ENCODE measurements around the gene SUMO4. TPM values are rescaled to one million over a fixed set of nuclear protein-coding genes. Genes with fewer than 3 reads are reported as not detected.

Gene SUMO4
- total and polyA plus RNA-seq, 3 experiments from 2014 or later, result 0.48 to 3.9 (median 3.7) TPM

GRCh38 chr6:149435919-149436586 is 36.0 kb downstream of the SUMO4 start:
- POLR2A ChIA-PET, result no interaction called here
- CTCF ChIA-PET, result interaction anchor here (0.9 to 1.2 kb wide), 2 partner anchors 354 to 408 kb away, joined by 3 to 4 read pairs; no protein-coding TSS in a partner anchor
- Histone ChIP-seq H3K9me3 (ENCODE audit: low read length) (no peaks in the 10 kb centered on the region), H3K27ac (ENCODE audit: low read depth, low read length) (no peak overlapping the region), H3K27me3 (ENCODE audit: insufficient read depth, low read length, poor library complexity, severe bottlenecking) (no peaks in the 10 kb centered on the region), H3K4me1 (ENCODE audit: insufficient read depth, low read length) (peaks cover 4% of the 10 kb centered on the region), H3K4me3 (ENCODE audit: low read length) (no peak overlapping the region), H3K36me3 (ENCODE audit: insufficient read depth, low read length) (no peaks in the 10 kb centered on the region)
- no peaks in the 10 kb centered on the region for H3K9me3 Mint-ChIP-seq
- H3K4me3 Mint-ChIP-seq, result no peak overlapping the region
- H3K36me3 Mint-ChIP-seq, result no peaks in the 10 kb centered on the region
- no peak overlapping the region for H3K27ac Mint-ChIP-seq
- H3K27me3 Mint-ChIP-seq, result peaks cover 0 to 1% of the 10 kb centered on the region in 2 donors
- peaks cover 5 to 15% (median 15%) of the 10 kb centered on the region in 3 donors for H3K4me1 Mint-ChIP-seq
- DNase-seq, result no peak

DNA sequence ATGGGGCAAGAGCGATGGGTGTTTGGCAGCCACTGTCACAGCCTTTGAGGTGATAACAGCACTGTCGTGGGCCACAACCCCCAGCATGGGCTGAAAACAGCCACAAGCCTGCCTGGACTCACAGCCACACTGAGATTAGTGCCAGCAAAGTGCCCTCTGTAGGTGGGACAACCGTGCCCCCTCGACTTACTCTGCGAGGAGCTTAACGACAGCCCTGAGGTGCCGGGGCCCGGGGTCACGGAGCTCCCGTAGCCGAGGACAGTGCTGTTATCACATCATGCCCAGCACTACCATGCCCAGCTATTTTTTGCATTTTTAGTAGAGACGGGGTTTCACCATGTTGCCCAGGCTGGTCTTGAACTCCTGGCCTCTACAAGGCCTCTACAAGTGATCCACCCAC is 36.6 kb downstream of the SUMO4 start:
- no peak overlapping the region for H3K27ac ChIP-seq (ENCODE audit: low read depth, low read length)
- Mint-ChIP-seq H3K9me3 (no peaks in the 10 kb centered on the region), H3K4me1 (peaks cover 5 to 15% (median 15%) of the 10 kb centered on the region in 3 donors), H3K27me3 (peaks cover 0 to 1% of the 10 kb centered on the region in 2 donors), H3K27ac (peak overlapping the region in 1 of 8 donors; percentile 70), H3K36me3 (no peaks in the 10 kb centered on the region), H3K4me3 (no peak overlapping the region)
- no peaks in the 10 kb centered on the region for H3K27me3 ChIP-seq (ENCODE audit: insufficient read depth, low read length, poor library complexity, severe bottlenecking)
- POLR2A ChIA-PET, result no interaction called here
- no peak overlapping the region for H3K4me3 ChIP-seq (ENCODE audit: low read length)
- H3K36me3 ChIP-seq (ENCODE audit: insufficient read depth, low read length), result no peaks in the 10 kb centered on the region
- DNase-seq, result no peak
- CTCF ChIA-PET, result interaction anchor here (0.9 to 1.2 kb wide), 2 partner anchors 355 to 408 kb away, joined by 3 to 4 read pairs; no protein-coding TSS in a partner anchor
- H3K4me1 ChIP-seq (ENCODE audit: insufficient read depth, low read length), result peaks cover 4% of the 10 kb centered on the region
- no peaks in the 10 kb centered on the region for H3K9me3 ChIP-seq (ENCODE audit: low read length)

- Mint-ChIP-seq H3K4me1 (peaks cover 4 to 10% (median 10%) of the 10 kb centered on the region in 3 donors), H3K27ac (no peak overlapping the region), H3K9me3 (no peaks in the 10 kb centered on the region), H3K4me3 (no peak overlapping the region), H3K36me3 (no peaks in the 10 kb centered on the region), H3K27me3 (no peaks in the 10 kb centered on the region)
- CTCF ChIA-PET, result no interaction called here
- H3K4me1 ChIP-seq (ENCODE audit: insufficient read depth, low read length), result no peaks in the 10 kb centered on the region
- POLR2A ChIA-PET, result no interaction called here
- no peak for DNase-seq
- H3K9me3 ChIP-seq (ENCODE audit: low read length), result no peaks in the 10 kb centered on the region
- no peaks in the 10 kb centered on the region for H3K36me3 ChIP-seq (ENCODE audit: insufficient read depth, low read length)
- no peak overlapping the region for H3K4me3 ChIP-seq (ENCODE audit: low read length)
- no peaks in the 10 kb centered on the region for H3K27me3 ChIP-seq (ENCODE audit: insufficient read depth, low read length, poor library complexity, severe bottlenecking)
- H3K27ac ChIP-seq (ENCODE audit: low read depth, low read length), result no peak overlapping the region
Observed at GRCh38 chr6:149437212-149437611, 37.1 kb downstream of the SUMO4 start.

DNA sequence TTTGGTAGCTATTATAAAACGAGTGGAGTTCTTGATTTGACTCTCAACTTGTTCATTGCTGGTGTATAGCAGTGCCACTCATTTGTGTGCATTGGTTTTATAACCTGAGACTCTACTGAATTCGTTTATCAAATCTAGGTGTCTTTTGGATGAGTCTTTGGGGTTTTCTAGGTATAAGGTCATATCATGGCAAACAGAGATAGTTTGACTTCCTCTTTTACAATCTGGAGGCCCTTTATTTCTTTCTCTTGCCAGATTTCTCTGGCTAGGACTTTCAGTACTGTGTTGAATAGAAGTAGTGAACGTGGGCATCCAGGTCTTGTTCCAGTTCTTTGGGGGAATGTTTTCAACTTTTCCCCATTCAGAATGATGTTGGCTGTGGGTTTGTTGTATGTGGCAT is 38.8 kb downstream of the SUMO4 start:
- CTCF ChIA-PET, result no interaction called here
- Histone ChIP-seq H3K36me3 (ENCODE audit: insufficient read depth, low read length) (no peaks in the 10 kb centered on the region), H3K27me3 (ENCODE audit: insufficient read depth, low read length, poor library complexity, severe bottlenecking) (no peaks in the 10 kb centered on the region), H3K4me3 (ENCODE audit: low read length) (no peak overlapping the region), H3K9me3 (ENCODE audit: low read length) (no peaks in the 10 kb centered on the region), H3K4me1 (ENCODE audit: insufficient read depth, low read length) (no peaks in the 10 kb centered on the region), H3K27ac (ENCODE audit: low read depth, low read length) (no peak overlapping the region)
- Mint-ChIP-seq H3K27ac (no peak overlapping the region), H3K9me3 (no peaks in the 10 kb centered on the region), H3K4me1 (peaks cover 4 to 10% (median 10%) of the 10 kb centered on the region in 3 donors), H3K36me3 (no peaks in the 10 kb centered on the region), H3K27me3 (no peaks in the 10 kb centered on the region), H3K4me3 (no peak overlapping the region)
- no peak for DNase-seq
- POLR2A ChIA-PET, result interaction anchor here (0.5 kb wide), 1 partner anchor 334 kb away, joined by 7 read pairs; no protein-coding TSS in a partner anchor

- Histone ChIP-seq H3K36me3 (ENCODE audit: insufficient read depth, low read length) (no peaks in the 10 kb centered on the region), H3K27ac (ENCODE audit: low read depth, low read length) (no peak overlapping the region), H3K9me3 (ENCODE audit: low read length) (no peaks in the 10 kb centered on the region), H3K4me1 (ENCODE audit: insufficient read depth, low read length) (no peaks in the 10 kb centered on the region), H3K4me3 (ENCODE audit: low read length) (no peak overlapping the region), H3K27me3 (ENCODE audit: insufficient read depth, low read length, poor library complexity, severe bottlenecking) (no peaks in the 10 kb centered on the region)
- ChIA-PET CTCF (no interaction called here), POLR2A (interaction anchor here (0.5 kb wide), 1 partner anchor 334 kb away, joined by 7 read pairs; no protein-coding TSS in a partner anchor)
- H3K4me3 Mint-ChIP-seq, result no peak overlapping the region
- no peaks in the 10 kb centered on the region for H3K27me3 Mint-ChIP-seq
- H3K4me1 Mint-ChIP-seq, result peaks cover 4 to 11% (median 10%) of the 10 kb centered on the region in 3 donors
- no peaks in the 10 kb centered on the region for H3K36me3 Mint-ChIP-seq
- H3K9me3 Mint-ChIP-seq, result no peaks in the 10 kb centered on the region
- H3K27ac Mint-ChIP-seq, result no peak overlapping the region
- DNase-seq, result no peak
Observed at GRCh38 chr6:149439626-149440025, 39.6 kb downstream of the SUMO4 start.

- Mint-ChIP-seq H3K36me3 (no peaks in the 10 kb centered on the region), H3K27me3 (no peaks in the 10 kb centered on the region), H3K9me3 (no peaks in the 10 kb centered on the region), H3K4me3 (no peak overlapping the region), H3K4me1 (peaks cover 4 to 18% (median 10%) of the 10 kb centered on the region in 3 donors), H3K27ac (peak overlapping the region in 1 of 8 donors; percentile 6)
- Histone ChIP-seq H3K27me3 (ENCODE audit: insufficient read depth, low read length, poor library complexity, severe bottlenecking) (no peaks in the 10 kb centered on the region), H3K4me3 (ENCODE audit: low read length) (no peak overlapping the region), H3K9me3 (ENCODE audit: low read length) (no peaks in the 10 kb centered on the region), H3K36me3 (ENCODE audit: insufficient read depth, low read length) (no peaks in the 10 kb centered on the region), H3K4me1 (ENCODE audit: insufficient read depth, low read length) (no peaks in the 10 kb centered on the region), H3K27ac (ENCODE audit: low read depth, low read length) (no peak overlapping the region)
- ChIA-PET POLR2A (no interaction called here), CTCF (interaction anchor here (1.3 to 1.5 kb wide), 2 partner anchors 10 to 16 kb away, joined by 3 to 4 read pairs; no protein-coding TSS in a partner anchor)
- no peak for DNase-seq
Observed at GRCh38 chr6:149440735-149441671, 40.9 kb downstream of the SUMO4 start.

- H3K27me3 ChIP-seq (ENCODE audit: insufficient read depth, low read length, poor library complexity, severe bottlenecking), result no peaks in the 10 kb centered on the region
- POLR2A ChIA-PET, result no interaction called here
- H3K27ac ChIP-seq (ENCODE audit: low read depth, low read length), result no peak overlapping the region
- no peak overlapping the region for H3K27ac Mint-ChIP-seq
- H3K36me3 Mint-ChIP-seq, result no peaks in the 10 kb centered on the region
- H3K4me1 ChIP-seq (ENCODE audit: insufficient read depth, low read length), result no peaks in the 10 kb centered on the region
- H3K4me1 Mint-ChIP-seq, result peaks cover 4 to 18% (median 10%) of the 10 kb centered on the region in 3 donors
- H3K9me3 Mint-ChIP-seq, result no peaks in the 10 kb centered on the region
- no peak overlapping the region for H3K4me3 Mint-ChIP-seq
- no peak for DNase-seq
- CTCF ChIA-PET, result interaction anchor here (1.2 to 1.5 kb wide), 3 partner anchors 10 to 17 kb away, joined by 3 to 4 read pairs (median 3); no protein-coding TSS in a partner anchor
- H3K9me3 ChIP-seq (ENCODE audit: low read length), result no peaks in the 10 kb centered on the region
- H3K4me3 ChIP-seq (ENCODE audit: low read length), result no peak overlapping the region
- H3K27me3 Mint-ChIP-seq, result no peaks in the 10 kb centered on the region
- no peaks in the 10 kb centered on the region for H3K36me3 ChIP-seq (ENCODE audit: insufficient read depth, low read length)
Observed at GRCh38 chr6:149441740-149442139, 41.7 kb downstream of the SUMO4 start.

Measured in CD8-positive, alpha-beta memory T cell (primary cell).